ENCODE results near the gene NELFA.
"Not testable (repeated sequence)": the region's sequence is repeated elsewhere in the genome, so short reads cannot be mapped to it uniquely, and the experiment has no call there.

NELFA gene

GRCh38 chr4:2040391-2041238 lies 31.8 kb upstream of the NELFA start:
- no peak for DNase-seq

DNA sequence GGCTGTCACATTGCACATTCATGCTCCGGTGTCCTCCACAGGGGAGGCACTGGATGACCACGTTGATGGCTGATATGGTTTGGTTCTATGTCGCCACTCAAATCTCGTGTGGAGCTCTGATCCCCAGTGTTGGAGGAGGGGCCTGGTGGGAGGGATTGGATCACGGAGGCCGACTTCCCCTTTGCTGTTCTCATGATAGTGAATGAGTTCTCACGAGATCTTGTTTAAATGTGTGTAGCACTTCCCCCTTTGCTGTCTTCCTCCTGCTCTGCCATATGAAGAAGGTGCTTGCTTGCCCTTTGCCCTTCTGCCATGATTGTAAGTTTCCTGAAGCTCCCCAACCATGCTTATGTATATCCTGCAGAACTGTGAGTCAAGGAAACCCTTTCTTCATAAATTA lies 28.1 kb upstream of the NELFA start:
- peak; percentile 11 for DNase-seq

- peak; percentile 54 for DNase-seq
Measured at GRCh38 chr4:2036327-2036726, 27.6 kb upstream of the NELFA start.

- not testable (repeated sequence) for DNase-seq
Measured at GRCh38 chr4:2031161-2031560, 22.4 kb upstream of the NELFA start.

GRCh38 chr4:2027120-2027519 lies 18.3 kb upstream of the NELFA start:
- DNase-seq: not testable (repeated sequence)

DNA sequence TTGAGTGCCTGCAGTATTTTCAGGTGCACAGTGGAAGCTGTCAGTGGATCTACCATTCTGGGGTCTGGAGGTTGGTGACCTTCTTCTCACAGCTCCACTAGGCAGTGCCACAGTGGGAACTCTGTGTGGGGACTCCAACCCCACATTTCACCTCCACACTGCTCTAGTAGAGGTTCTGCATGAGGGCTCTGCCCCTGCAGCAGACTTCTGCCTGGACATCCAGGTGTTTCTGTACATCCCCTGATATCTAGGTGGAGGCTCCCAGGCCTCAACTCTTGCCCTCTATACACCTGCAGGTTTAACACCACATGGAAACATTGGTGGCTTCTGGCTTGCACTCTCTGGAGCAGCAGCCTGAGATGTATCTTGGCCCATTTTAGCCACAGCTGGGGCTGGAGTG lies 17.0 kb upstream of the NELFA start:
- DNase-seq: no peak

- DNase-seq: no peak
Measured at GRCh38 chr4:2024683-2025082, 15.9 kb upstream of the NELFA start.

DNA sequence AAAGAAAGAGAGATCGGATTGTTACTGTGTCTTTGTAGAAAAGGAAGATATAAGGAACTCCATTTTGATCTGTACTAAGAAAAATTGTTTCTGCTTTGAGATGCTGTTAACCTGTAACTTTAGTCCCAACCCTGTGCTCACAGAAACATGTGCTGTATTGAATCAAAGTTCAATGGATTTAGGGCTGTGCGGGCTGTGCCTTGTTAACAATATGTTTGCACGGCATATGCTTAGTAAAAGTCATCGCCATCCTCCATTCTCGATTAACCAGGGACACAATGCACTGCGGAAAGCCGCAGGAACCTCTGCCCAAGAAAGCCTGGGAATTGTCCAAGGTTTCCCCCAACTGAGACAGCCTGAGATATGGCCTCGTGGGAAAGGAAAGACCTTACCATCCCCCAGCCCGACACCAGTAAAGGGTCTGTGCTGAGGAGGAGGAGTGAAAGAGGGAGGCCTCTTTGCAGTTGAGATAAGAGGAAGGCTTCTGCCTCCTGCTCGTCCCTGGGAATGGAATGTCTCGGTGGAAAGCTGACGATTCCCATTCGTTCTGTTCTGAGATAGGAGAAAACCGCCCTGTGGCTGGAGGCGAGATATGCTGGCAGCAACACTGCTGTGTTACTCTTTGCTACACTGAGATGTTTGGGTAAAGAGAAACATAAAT lies 12.7 kb upstream of the NELFA start:
- not testable (repeated sequence) for DNase-seq

GRCh38 chr4:2015008-2015407 lies 6.2 kb upstream of the NELFA start:
- no peak for DNase-seq

- no peak for DNase-seq
Measured at GRCh38 chr4:2011583-2011982, 2.8 kb upstream of the NELFA start.

GRCh38 chr4:2009651-2010233 lies 968 bp upstream of the NELFA start:
- DNase-seq: peak; percentile 70

- DNase-seq: no peak
Measured at GRCh38 chr4:2008671-2008920, 178 bp downstream of the NELFA start.

- DNase-seq: peak; percentile 54
Measured at GRCh38 chr4:2007804-2008670, 737 bp downstream of the NELFA start.

GRCh38 chr4:2006956-2007653 lies 1.7 kb downstream of the NELFA start:
- DNase-seq: no peak

DNA sequence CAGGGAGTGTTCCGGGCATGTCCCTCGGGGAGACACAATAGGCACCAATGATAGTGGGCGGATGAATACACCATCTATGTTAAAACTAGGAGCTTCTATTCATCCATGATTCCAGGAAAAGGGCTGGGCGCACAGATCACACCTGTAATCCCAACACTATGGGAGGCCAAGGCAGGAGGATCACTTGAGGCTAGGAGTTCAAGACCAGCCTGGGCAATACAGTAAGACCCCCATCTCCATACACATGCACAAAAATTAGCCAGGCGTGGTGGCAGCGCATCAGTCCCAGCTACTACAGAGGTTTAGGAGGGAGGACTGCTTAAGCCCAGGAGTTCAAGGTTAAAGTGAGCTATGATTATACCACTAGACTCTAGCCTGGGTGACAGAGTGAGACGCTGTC lies 2.4 kb downstream of the NELFA start:
- no peak for DNase-seq

- DNase-seq: not testable (repeated sequence)
Measured at GRCh38 chr4:2003361-2003760, 5.4 kb downstream of the NELFA start.

- not testable (repeated sequence) for DNase-seq
Measured at GRCh38 chr4:1999308-1999707, 9.5 kb downstream of the NELFA start.

GRCh38 chr4:1998296-1998695 lies 10.5 kb downstream of the NELFA start:
- DNase-seq: no peak

GRCh38 chr4:1997712-1998111 lies 11.1 kb downstream of the NELFA start:
- no peak for DNase-seq

GRCh38 chr4:1996866-1997611 lies 11.7 kb downstream of the NELFA start:
- no peak for DNase-seq

- no peak for DNase-seq
Measured at GRCh38 chr4:1994938-1995337, 13.8 kb downstream of the NELFA start.
